ENCODE data around the gene SOX30.

Gene SOX30

DNA sequence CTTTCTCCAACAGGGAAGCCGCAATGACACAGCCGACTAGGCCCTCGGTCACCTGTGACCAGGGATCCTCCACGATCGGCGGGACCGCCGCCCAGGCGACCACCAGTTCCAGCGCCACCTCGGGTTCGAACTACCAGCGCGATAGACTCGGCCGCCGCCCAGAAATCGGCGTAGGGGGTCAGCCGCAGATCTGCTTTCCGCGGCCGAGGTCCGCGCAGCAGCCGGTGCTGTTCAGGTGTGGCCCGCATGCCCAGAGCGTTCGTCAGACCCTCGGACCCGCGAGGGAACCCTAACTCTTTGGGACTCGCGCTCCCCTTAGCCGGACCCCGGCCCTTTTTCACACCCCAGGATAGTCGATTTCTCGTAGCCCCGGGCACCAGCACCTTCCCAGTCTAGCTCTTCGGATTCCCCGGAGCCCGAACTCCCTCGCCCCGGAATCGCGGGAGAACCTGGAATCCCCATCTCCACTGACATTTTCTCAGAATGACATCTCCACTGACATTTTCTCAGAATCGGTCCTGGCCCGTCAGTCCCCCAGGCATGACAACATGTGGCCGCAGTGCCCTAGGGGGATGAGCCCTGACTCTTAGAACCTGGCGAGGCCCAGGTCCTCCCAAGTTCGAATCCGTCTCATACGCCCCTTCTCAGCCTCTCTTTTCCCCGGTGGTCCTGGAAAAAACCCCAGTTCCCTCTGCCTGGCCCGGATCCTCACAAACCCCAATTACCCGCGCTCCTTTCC, 19.5 kb upstream of the SOX30 start:
- Histone ChIP-seq H3K9me3 (no peaks in the 10 kb centered on the region), H3K4me1 (no peaks in the 10 kb centered on the region), H3K36me3 (no peaks in the 10 kb centered on the region), H3K27me3 (peaks cover 25% of the 10 kb centered on the region), H3K4me3 (ENCODE audit: low read depth, low read length) (peak overlapping the region; percentile 28)
- DNase-seq = no peak
- TF ChIP-seq, protein P1, sequence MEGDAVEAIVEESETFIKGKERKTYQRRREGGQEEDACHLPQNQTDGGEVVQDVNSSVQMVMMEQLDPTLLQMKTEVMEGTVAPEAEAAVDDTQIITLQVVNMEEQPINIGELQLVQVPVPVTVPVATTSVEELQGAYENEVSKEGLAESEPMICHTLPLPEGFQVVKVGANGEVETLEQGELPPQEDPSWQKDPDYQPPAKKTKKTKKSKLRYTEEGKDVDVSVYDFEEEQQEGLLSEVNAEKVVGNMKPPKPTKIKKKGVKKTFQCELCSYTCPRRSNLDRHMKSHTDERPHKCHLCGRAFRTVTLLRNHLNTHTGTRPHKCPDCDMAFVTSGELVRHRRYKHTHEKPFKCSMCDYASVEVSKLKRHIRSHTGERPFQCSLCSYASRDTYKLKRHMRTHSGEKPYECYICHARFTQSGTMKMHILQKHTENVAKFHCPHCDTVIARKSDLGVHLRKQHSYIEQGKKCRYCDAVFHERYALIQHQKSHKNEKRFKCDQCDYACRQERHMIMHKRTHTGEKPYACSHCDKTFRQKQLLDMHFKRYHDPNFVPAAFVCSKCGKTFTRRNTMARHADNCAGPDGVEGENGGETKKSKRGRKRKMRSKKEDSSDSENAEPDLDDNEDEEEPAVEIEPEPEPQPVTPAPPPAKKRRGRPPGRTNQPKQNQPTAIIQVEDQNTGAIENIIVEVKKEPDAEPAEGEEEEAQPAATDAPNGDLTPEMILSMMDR (IDR thresholded peaks at IDR 0.05; ENCODE audit: low read depth, low read length) = no peak

DNA sequence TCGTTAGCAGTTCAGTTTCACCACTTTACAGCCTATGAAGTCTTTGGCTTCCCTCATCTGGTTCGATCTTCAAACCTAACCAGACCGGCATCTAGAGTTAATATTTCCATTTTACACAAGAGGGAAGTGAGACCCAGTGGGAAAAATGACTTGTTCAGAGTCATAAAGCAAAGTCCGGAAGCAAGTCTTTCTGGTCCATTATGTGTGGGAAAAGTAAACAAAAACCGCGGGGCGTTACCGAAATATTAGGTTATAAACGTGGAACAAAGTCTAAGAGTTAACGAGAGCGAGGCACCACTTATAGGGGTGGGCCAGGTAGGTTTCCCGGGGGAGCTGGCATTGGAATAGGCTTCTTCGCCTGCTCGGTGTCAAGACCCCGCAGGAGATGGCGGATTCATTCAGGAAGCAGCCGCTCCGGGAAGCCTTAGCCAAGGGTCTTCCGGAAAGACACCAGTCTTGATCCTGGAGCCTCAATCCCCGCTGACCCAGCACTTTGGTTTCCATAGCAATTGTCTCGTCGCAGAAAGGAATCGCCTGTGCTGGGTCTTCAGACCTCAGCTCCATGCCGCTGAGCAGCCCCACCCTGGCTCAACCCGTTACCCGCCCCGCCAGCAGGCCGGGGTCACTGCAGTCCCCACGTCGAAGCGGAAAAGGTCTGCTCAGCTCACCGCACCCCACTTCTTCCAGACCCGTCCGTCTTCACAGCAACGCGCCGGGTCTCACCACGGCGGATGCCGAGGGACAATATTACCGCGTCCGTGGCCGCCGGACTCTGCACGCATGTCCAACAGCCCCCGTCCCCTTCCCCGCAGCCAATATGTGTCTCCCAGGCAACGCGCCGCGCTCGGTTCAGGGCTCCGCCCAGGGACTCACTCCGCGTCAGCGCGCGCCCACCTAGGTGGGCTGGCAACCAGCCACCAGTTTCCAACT, 18.7 kb upstream of the SOX30 start, which contains the start of gene C5orf52:
TSS of gene C5orf52 (plus strand) at position 872 of the 930 bp plus-strand sequence. CDS start 82 bp downstream, outside the sequence.
- no peaks in the 10 kb centered on the region for H3K9me3 ChIP-seq
- no peaks in the 10 kb centered on the region for H3K36me3 ChIP-seq
- peak within 1 kb of the TSS; percentile 28 for H3K4me3 ChIP-seq (ENCODE audit: low read depth, low read length)
- no peak for DNase-seq
- TF ChIP-seq, protein P1 (IDR thresholded peaks at IDR 0.05; ENCODE audit: low read depth, low read length) = no peak
- no peaks in the 10 kb centered on the region for H3K4me1 ChIP-seq
- peaks cover 25% of the 10 kb centered on the region for H3K27me3 ChIP-seq

DNA sequence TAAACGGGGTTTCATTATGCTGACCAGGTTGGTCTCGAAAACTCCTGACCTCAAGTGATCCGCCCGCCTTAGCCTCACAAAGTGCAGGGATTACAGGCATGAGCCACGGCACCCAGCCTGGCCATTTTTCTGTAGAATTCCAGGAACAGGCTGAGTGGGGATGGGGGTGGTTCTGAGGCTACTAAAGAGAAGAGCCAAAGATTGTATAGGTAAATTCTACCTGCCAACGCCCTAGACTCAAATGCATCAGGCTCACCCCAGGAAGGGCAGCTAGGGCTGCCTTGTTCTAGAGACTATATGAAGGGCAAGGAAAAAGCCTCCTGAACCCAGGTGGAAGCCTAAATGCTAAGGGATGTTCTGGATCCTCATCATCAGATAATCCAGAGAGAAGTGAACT, 17.5 kb upstream of the SOX30 start:
- Histone ChIP-seq H3K27me3 (peaks cover 25% of the 10 kb centered on the region), H3K36me3 (no peaks in the 10 kb centered on the region), H3K4me1 (no peaks in the 10 kb centered on the region), H3K4me3 (ENCODE audit: low read depth, low read length) (no peak overlapping the region), H3K9me3 (no peaks in the 10 kb centered on the region)
- TF ChIP-seq, protein P1 (IDR thresholded peaks at IDR 0.05; ENCODE audit: low read depth, low read length) = no peak
- no peak for DNase-seq

DNA sequence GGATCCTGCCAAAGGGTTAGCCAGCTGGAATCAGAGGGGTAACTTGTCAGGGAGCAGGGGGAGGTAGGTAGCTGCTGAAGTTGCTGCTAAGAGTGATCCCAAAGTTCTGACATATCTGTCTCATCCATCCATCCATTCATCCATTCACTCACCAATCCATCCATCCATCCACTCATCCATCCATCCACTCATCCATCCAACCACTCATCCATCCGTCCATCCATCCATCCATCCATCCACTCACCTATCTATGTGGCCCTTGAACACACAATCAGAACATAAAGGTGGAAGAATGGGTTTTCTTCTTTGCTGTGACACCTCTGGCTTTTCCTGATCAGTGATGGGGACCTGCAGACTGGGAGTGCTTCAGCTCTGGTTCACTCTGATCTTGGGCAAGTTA, 16.1 kb upstream of the SOX30 start:
- DNase-seq = no peak
- Histone ChIP-seq H3K27me3 (peaks cover 25% of the 10 kb centered on the region), H3K9me3 (no peaks in the 10 kb centered on the region), H3K4me1 (no peaks in the 10 kb centered on the region), H3K36me3 (no peaks in the 10 kb centered on the region), H3K4me3 (ENCODE audit: low read depth, low read length) (no peak overlapping the region)
- TF ChIP-seq, protein P1 (IDR thresholded peaks at IDR 0.05; ENCODE audit: low read depth, low read length) = no peak

GRCh38 chr5:157665467-157666070, 13.3 kb upstream of the SOX30 start:
- Histone ChIP-seq H3K27me3 (peaks cover 11% of the 10 kb centered on the region), H3K4me3 (ENCODE audit: low read depth, low read length) (no peak overlapping the region), H3K36me3 (no peaks in the 10 kb centered on the region), H3K4me1 (no peaks in the 10 kb centered on the region), H3K9me3 (no peaks in the 10 kb centered on the region)
- TF ChIP-seq, protein P1 (IDR thresholded peaks at IDR 0.05; ENCODE audit: low read depth, low read length) = no peak
- no peak for DNase-seq
